Measurements from ENCODE around the gene KHDC3L. TPM values are rescaled to one million over a fixed set of nuclear protein-coding genes. Genes with fewer than 3 reads are reported as not detected.

The KHDC3L gene
- total and polyA plus RNA-seq, 10 of the 15 experiments (the other 5 are each of a cell fraction or from before 2014, with no cell fraction given) = not detected

DNA sequence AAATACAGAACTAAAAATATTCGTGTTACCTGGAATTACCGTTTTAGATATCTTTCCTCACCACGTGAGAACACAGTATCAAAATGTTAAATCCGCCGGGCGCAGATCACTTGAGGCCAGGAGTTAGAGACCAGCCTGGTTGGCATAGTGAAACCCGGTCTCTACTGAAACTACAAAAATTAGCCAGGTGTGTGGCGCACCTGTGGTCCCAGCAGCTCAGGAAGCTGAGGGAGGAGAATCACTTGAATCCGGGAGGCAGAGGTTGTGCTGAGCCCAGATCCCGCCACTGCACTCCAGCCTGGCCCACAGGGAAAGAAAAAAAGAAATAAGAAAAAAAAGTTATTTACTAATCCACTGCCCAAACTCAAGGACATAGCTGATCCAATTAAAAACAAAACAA lies 27.4 kb downstream of the KHDC3L start:
- no peak overlapping the region for H2AFZ ChIP-seq (ENCODE audit: control insufficient read depth, low read depth, low read length)
- FAIRE-seq (no peak), DNase-seq (ENCODE audit: low read depth, low spot score) (no peak), ATAC-seq (no peak)
- H3K4me3 ChIP-seq = no peak overlapping the region
- ChIA-PET SMC1A (ENCODE audit: uncharacterized antibody, unreplicated experiment) (interaction anchor here (1.4 kb wide), 2 partner anchors 123 to 263 kb away, joined by 4 read pairs; no protein-coding TSS in a partner anchor), CTCF (interaction anchor here (0.6 to 2.3 kb wide), 4 partner anchors 9 to 854 kb away, joined by 3 to 8 read pairs (median 3); no protein-coding TSS in a partner anchor), RAD21 (ENCODE audit: unreplicated experiment) (interaction anchor here (3.0 kb wide), 1 partner anchor 62 kb away, joined by 22 read pairs; no protein-coding TSS in a partner anchor), POLR2A (interaction anchor here (0.9 kb wide), 1 partner anchor 63 kb away, joined by 3 read pairs; the partner anchor contains the start of gene CGAS)
- H3K4me2 ChIP-seq (ENCODE audit: control insufficient read depth, insufficient read depth) = no peak overlapping the region
- TF ChIP-seq, protein P1, sequence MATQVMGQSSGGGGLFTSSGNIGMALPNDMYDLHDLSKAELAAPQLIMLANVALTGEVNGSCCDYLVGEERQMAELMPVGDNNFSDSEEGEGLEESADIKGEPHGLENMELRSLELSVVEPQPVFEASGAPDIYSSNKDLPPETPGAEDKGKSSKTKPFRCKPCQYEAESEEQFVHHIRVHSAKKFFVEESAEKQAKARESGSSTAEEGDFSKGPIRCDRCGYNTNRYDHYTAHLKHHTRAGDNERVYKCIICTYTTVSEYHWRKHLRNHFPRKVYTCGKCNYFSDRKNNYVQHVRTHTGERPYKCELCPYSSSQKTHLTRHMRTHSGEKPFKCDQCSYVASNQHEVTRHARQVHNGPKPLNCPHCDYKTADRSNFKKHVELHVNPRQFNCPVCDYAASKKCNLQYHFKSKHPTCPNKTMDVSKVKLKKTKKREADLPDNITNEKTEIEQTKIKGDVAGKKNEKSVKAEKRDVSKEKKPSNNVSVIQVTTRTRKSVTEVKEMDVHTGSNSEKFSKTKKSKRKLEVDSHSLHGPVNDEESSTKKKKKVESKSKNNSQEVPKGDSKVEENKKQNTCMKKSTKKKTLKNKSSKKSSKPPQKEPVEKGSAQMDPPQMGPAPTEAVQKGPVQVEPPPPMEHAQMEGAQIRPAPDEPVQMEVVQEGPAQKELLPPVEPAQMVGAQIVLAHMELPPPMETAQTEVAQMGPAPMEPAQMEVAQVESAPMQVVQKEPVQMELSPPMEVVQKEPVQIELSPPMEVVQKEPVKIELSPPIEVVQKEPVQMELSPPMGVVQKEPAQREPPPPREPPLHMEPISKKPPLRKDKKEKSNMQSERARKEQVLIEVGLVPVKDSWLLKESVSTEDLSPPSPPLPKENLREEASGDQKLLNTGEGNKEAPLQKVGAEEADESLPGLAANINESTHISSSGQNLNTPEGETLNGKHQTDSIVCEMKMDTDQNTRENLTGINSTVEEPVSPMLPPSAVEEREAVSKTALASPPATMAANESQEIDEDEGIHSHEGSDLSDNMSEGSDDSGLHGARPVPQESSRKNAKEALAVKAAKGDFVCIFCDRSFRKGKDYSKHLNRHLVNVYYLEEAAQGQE (IDR thresholded peaks at IDR 0.05; ENCODE audit: low read depth, low read length) = no peak
- no peak for TF ChIP-seq ZSCAN29 (IDR thresholded peaks at IDR 0.05)
- TF ChIP-seq, protein P2, sequence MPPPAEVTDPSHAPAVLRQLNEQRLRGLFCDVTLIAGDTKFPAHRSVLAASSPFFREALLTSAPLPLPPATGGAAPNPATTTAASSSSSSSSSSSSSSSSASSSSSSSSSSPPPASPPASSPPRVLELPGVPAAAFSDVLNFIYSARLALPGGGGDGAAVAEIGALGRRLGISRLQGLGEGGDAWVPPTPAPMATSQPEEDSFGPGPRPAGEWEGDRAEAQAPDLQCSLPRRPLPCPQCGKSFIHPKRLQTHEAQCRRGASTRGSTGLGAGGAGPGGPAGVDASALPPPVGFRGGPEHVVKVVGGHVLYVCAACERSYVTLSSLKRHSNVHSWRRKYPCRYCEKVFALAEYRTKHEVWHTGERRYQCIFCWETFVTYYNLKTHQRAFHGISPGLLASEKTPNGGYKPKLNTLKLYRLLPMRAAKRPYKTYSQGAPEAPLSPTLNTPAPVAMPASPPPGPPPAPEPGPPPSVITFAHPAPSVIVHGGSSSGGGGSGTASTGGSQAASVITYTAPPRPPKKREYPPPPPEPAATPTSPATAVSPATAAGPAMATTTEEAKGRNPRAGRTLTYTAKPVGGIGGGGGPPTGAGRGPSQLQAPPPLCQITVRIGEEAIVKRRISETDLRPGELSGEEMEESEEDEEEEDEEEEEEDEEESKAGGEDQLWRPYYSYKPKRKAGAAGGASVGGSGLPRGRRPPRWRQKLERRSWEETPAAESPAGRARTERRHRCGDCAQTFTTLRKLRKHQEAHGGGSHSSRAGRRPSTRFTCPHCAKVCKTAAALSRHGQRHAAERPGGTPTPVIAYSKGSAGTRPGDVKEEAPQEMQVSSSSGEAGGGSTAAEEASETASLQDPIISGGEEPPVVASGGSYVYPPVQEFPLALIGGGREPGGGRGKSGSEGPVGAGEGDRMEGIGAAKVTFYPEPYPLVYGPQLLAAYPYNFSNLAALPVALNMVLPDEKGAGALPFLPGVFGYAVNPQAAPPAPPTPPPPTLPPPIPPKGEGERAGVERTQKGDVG (CRISPR knock-in tag; IDR thresholded peaks at IDR 0.05) = no peak
- TF ChIP-seq HCFC1 (IDR thresholded peaks at IDR 0.05; ENCODE audit: low read length) = no peak
- TF ChIP-seq NFYB (IDR thresholded peaks at IDR 0.05; ENCODE audit: insufficient read depth, low read depth, low read length) = no peak
- TF ChIP-seq JUNB (IDR thresholded peaks at IDR 0.05) = no peak
- no peak for TF ChIP-seq LARP7 (IDR thresholded peaks at IDR 0.05)
- TF ChIP-seq MYC (IDR thresholded peaks at IDR 0.05; ENCODE audit: insufficient read depth, insufficient read length, insufficient replicate concordance, low read length, severe bottlenecking) = no peak
- TF ChIP-seq, protein P3, sequence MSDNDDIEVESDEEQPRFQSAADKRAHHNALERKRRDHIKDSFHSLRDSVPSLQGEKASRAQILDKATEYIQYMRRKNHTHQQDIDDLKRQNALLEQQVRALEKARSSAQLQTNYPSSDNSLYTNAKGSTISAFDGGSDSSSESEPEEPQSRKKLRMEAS (IDR thresholded peaks at IDR 0.05; ENCODE audit: low read depth, low read length) = no peak
- TF ChIP-seq, protein P4, sequence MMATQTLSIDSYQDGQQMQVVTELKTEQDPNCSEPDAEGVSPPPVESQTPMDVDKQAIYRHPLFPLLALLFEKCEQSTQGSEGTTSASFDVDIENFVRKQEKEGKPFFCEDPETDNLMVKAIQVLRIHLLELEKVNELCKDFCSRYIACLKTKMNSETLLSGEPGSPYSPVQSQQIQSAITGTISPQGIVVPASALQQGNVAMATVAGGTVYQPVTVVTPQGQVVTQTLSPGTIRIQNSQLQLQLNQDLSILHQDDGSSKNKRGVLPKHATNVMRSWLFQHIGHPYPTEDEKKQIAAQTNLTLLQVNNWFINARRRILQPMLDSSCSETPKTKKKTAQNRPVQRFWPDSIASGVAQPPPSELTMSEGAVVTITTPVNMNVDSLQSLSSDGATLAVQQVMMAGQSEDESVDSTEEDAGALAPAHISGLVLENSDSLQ (IDR thresholded peaks at IDR 0.05) = no peak
- TF ChIP-seq SPI1 (IDR thresholded peaks at IDR 0.05; ENCODE audit: borderline replicate concordance, insufficient read depth, low read depth, low read length) = no peak
- H3K4me1 ChIP-seq (ENCODE audit: control insufficient read depth, insufficient read depth, low read length) = no peaks in the 10 kb centered on the region
- H3K79me2 ChIP-seq (ENCODE audit: control insufficient read depth, insufficient read depth, low read length) = no peaks in the 10 kb centered on the region
- no peaks in the 10 kb centered on the region for H3K27me3 ChIP-seq (replicated peaks in 1 of 2; ENCODE audit: control insufficient read depth in 2 of 2, insufficient read depth in 2 of 2, low read length in 1 of 2)
- no TSS peak for BruUV-seq (replicated peaks)
- H3K9ac ChIP-seq (ENCODE audit: control insufficient read depth, insufficient read depth, low read length) = no peak overlapping the region
- no peaks in the 10 kb centered on the region for H3K9me3 ChIP-seq (replicated peaks; ENCODE audit: control insufficient read depth, insufficient read depth, low read length)
- no peak overlapping the region for H3K27ac ChIP-seq (ENCODE audit: control insufficient read depth, insufficient read depth)
- H4K20me1 ChIP-seq (ENCODE audit: control insufficient read depth, insufficient read depth) = no peaks in the 10 kb centered on the region
- in situ Hi-C loops (cut with MboI) (no loop called here), intact Hi-C loops (cut with micrococcal nuclease; ENCODE audit: unreplicated experiment) (loop anchor here (5.0 kb wide), 1 partner anchor 262 kb away; the partner anchor contains the start of gene SLC17A5)
- 42% methylated on average over 10 of the region's 10 CpGs for WGBS (ENCODE audit: insufficient coverage, insufficient replicate concordance, low lambda C conversion rate, missing lambda C conversion rate)
- no peaks in the 10 kb centered on the region for H3K36me3 ChIP-seq (ENCODE audit: control insufficient read depth in 2 of 2, insufficient read depth in 2 of 2, low read length in 1 of 2)

Measured in GM12878 (cell line).